WTC11 (cell line): Measurements from ENCODE around the gene EPHA6. TPM values are rescaled to one million over a fixed set of nuclear protein-coding genes. Genes with fewer than 3 reads are reported as not detected.

ENCODE experiments used
- ATAC-seq: fragments of 200-7000 bp; cut with Tn5 transposase; 2 replicates; pipeline ENCODE4 v1.10.0; 2021; ENCODE audit warnings: mild to moderate bottlenecking, moderate library complexity
- CTCF ChIA-PET: fragments of 300-600 bp; sonication (Branson Sonifier 250); formaldehyde crosslinking; loops from one replicate; lab custom pipeline; 2021; ENCODE audit warnings: antibody characterized with exemption; lab: Charles Lee
- POLR2A ChIA-PET: fragments of 350-600 bp; sonication (Branson Sonifier 250); formaldehyde crosslinking; loops from one replicate; lab custom pipeline; 2021; ENCODE audit warnings: antibody characterized with exemption; lab: Charles Lee
- DNase-seq: peaks from one replicate; pipeline ENCODE4 v3.0.0; 2021; ENCODE audit warnings: low spot score
- H3K27ac Mint-ChIP-seq: 2 replicates; pipeline ENCODE4 v1.8.0; 2021; ENCODE audit warnings: mixed read lengths
- H3K27me3 Mint-ChIP-seq: 2 replicates; pipeline ENCODE4 v1.8.0; 2021; ENCODE audit warnings: low read depth, mild to moderate bottlenecking, moderate library complexity, mixed read lengths
- H3K36me3 Mint-ChIP-seq: 2 replicates; pipeline ENCODE4 v1.8.0; 2021; ENCODE audit warnings: mixed read lengths
- H3K4me1 Mint-ChIP-seq: 2 replicates; pipeline ENCODE4 v1.8.0; 2022; ENCODE audit warnings: mixed read lengths
- H3K4me3 Mint-ChIP-seq: 2 replicates; pipeline ENCODE4 v1.8.0; 2021; ENCODE audit warnings: mild to moderate bottlenecking, moderate library complexity, mixed read lengths
- H3K9me3 Mint-ChIP-seq: 2 replicates; pipeline ENCODE4 v1.8.0; 2021; ENCODE audit warnings: mixed read lengths
- AFF4 ChIP-seq: sonication (generic); formaldehyde crosslinking; IDR thresholded peaks from 2 replicates; pipeline ENCODE4 v1.8.1; 2023; ENCODE audit warnings: mild to moderate bottlenecking, missing genetic modification reagents, borderline replicate concordance
- ESRRA ChIP-seq: sonication (generic); formaldehyde crosslinking; IDR thresholded peaks from 2 replicates; pipeline ENCODE4 v1.8.1; 2022; ENCODE audit warnings: mild to moderate bottlenecking, missing genetic modification reagents, borderline replicate concordance
- JUN ChIP-seq: sonication (generic); formaldehyde crosslinking; IDR thresholded peaks from 2 replicates; pipeline ENCODE4 v1.8.0; 2023; ENCODE audit warnings: mild to moderate bottlenecking, missing genetic modification reagents
- NR2C2 ChIP-seq: sonication (generic); formaldehyde crosslinking; IDR thresholded peaks from 2 replicates; pipeline ENCODE4 v1.8.0; 2022; ENCODE audit warnings: mild to moderate bottlenecking, missing genetic modification reagents
- RELA ChIP-seq: sonication (generic); formaldehyde crosslinking; IDR thresholded peaks from 2 replicates; pipeline ENCODE4 v1.8.1; 2022; ENCODE audit warnings: missing genetic modification reagents, mild to moderate bottlenecking, borderline replicate concordance
- RORB ChIP-seq: fragments of 250-450 bp; sonication (Bioruptor Pico); IDR thresholded peaks from 2 replicates; pipeline ENCODE4 v1.9.0; 2021; ENCODE audit warnings: mild to moderate bottlenecking
- ZNF219 ChIP-seq: sonication (generic); formaldehyde crosslinking; IDR thresholded peaks from 2 replicates; pipeline ENCODE4 v1.8.0; 2023; ENCODE audit warnings: missing genetic modification reagents, mild to moderate bottlenecking, borderline replicate concordance
- ZNF532 ChIP-seq: fragments of 250-450 bp; sonication (Bioruptor Pico); IDR thresholded peaks from 2 replicates; pipeline ENCODE4 v1.9.0; 2021; ENCODE audit warnings: mild to moderate bottlenecking, borderline replicate concordance
- ZNF671 ChIP-seq: fragments of 250-450 bp; sonication (Bioruptor Pico); IDR thresholded peaks from 2 replicates; pipeline ENCODE4 v1.8.0; 2021; ENCODE audit warnings: mild to moderate bottlenecking
- total RNA-seq: library from RNA; stranded (reverse); gene quantifications from 3 replicates; pipeline ENCODE4 v1.2.3, GENCODE V29; 2021
- TF ChIP-seq, protein P1 (sequence below): sonication (generic); formaldehyde crosslinking; IDR thresholded peaks from 2 replicates; pipeline ENCODE4 v1.8.1; 2023; ENCODE audit warnings: mild to moderate bottlenecking, missing genetic modification reagents, moderate library complexity
- TF ChIP-seq, protein P2 (sequence below): sonication (generic); formaldehyde crosslinking; IDR thresholded peaks from 2 replicates; pipeline ENCODE4 v1.8.0; 2022; ENCODE audit warnings: mild to moderate bottlenecking, missing genetic modification reagents
- TF ChIP-seq, protein P3 (sequence below): sonication (generic); formaldehyde crosslinking; IDR thresholded peaks from 2 replicates; pipeline ENCODE4 v1.8.1; 2023; ENCODE audit warnings: mild to moderate bottlenecking, missing genetic modification reagents
- TF ChIP-seq, protein P4 (sequence below): fragments of 250-450 bp; sonication (Bioruptor Pico); IDR thresholded peaks from 2 replicates; pipeline ENCODE4 v1.9.0; 2021; ENCODE audit warnings: mild to moderate bottlenecking

EPHA6 gene
- total RNA-seq, 1 experiment from 2014 or later = 2.1 TPM

DNA sequence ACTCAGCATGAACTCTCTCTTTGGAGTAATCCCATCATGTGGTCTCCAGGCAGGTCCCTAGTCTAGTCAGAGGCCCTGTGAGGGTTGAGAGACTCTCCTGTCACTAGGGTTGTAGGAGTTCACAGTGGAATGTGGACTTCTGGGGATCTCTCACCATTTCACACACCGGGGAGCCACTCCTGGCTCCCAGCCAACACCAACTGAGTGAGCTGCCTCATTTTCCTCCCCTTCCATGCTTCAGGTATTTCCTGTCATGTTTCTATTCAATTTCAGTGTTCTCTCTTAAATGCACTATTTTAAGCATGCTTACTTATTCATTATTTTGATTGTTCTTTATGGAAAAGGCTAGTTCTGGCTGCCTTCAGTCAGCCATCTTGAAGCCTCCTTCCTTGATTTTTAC is 482.6 kb downstream of the EPHA6 start:
- DNase-seq = no peak
- peaks cover 31% of the 10 kb centered on the region for H3K9me3 Mint-ChIP-seq
- ATAC-seq = no peak
- H3K27me3 Mint-ChIP-seq = peaks cover 4% of the 10 kb centered on the region
- H3K36me3 Mint-ChIP-seq = peaks cover 16% of the 10 kb centered on the region
- no peak overlapping the region for H3K4me3 Mint-ChIP-seq
- CTCF ChIA-PET = no interaction called here
- no peak overlapping the region for H3K27ac Mint-ChIP-seq
- POLR2A ChIA-PET = no interaction called here
- H3K4me1 Mint-ChIP-seq = no peaks in the 10 kb centered on the region
- TF ChIP-seq RORB (CRISPR knock-in tag) (no peak), NR2C2 (CRISPR knock-in tag) (no peak), ESRRA (CRISPR knock-in tag) (no peak), JUN (no peak), ZNF671 (CRISPR knock-in tag) (no peak), RELA (CRISPR knock-in tag) (no peak), ZNF219 (CRISPR knock-in tag) (no peak), AFF4 (CRISPR knock-in tag) (no peak), ZNF532 (CRISPR knock-in tag) (no peak)
- TF ChIP-seq, protein P1, sequence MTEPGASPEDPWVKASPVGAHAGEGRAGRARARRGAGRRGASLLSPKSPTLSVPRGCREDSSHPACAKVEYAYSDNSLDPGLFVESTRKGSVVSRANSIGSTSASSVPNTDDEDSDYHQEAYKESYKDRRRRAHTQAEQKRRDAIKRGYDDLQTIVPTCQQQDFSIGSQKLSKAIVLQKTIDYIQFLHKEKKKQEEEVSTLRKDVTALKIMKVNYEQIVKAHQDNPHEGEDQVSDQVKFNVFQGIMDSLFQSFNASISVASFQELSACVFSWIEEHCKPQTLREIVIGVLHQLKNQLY = no peak
- TF ChIP-seq, protein P2, sequence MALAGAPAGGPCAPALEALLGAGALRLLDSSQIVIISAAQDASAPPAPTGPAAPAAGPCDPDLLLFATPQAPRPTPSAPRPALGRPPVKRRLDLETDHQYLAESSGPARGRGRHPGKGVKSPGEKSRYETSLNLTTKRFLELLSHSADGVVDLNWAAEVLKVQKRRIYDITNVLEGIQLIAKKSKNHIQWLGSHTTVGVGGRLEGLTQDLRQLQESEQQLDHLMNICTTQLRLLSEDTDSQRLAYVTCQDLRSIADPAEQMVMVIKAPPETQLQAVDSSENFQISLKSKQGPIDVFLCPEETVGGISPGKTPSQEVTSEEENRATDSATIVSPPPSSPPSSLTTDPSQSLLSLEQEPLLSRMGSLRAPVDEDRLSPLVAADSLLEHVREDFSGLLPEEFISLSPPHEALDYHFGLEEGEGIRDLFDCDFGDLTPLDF (CRISPR knock-in tag) = no peak
- TF ChIP-seq, protein P3, sequence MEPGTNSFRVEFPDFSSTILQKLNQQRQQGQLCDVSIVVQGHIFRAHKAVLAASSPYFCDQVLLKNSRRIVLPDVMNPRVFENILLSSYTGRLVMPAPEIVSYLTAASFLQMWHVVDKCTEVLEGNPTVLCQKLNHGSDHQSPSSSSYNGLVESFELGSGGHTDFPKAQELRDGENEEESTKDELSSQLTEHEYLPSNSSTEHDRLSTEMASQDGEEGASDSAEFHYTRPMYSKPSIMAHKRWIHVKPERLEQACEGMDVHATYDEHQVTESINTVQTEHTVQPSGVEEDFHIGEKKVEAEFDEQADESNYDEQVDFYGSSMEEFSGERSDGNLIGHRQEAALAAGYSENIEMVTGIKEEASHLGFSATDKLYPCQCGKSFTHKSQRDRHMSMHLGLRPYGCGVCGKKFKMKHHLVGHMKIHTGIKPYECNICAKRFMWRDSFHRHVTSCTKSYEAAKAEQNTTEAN = no peak
- TF ChIP-seq, protein P4, sequence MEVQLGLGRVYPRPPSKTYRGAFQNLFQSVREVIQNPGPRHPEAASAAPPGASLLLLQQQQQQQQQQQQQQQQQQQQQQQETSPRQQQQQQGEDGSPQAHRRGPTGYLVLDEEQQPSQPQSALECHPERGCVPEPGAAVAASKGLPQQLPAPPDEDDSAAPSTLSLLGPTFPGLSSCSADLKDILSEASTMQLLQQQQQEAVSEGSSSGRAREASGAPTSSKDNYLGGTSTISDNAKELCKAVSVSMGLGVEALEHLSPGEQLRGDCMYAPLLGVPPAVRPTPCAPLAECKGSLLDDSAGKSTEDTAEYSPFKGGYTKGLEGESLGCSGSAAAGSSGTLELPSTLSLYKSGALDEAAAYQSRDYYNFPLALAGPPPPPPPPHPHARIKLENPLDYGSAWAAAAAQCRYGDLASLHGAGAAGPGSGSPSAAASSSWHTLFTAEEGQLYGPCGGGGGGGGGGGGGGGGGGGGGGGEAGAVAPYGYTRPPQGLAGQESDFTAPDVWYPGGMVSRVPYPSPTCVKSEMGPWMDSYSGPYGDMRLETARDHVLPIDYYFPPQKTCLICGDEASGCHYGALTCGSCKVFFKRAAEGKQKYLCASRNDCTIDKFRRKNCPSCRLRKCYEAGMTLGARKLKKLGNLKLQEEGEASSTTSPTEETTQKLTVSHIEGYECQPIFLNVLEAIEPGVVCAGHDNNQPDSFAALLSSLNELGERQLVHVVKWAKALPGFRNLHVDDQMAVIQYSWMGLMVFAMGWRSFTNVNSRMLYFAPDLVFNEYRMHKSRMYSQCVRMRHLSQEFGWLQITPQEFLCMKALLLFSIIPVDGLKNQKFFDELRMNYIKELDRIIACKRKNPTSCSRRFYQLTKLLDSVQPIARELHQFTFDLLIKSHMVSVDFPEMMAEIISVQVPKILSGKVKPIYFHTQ (CRISPR knock-in tag) = no peak
